Epidermal melanocyte (primary cell): ENCODE data around the gene ZNF469.
A peak's percentile ranks its signal among the peaks of the same experiment; 100 is the strongest.

Experiments used
- DNase-seq: peaks from one replicate; pipeline ENCODE4 v3.0.0; 2011; ENCODE audit warnings: low spot score; ENCODE audit not compliant: insufficient read length

The ZNF469 gene

DNA sequence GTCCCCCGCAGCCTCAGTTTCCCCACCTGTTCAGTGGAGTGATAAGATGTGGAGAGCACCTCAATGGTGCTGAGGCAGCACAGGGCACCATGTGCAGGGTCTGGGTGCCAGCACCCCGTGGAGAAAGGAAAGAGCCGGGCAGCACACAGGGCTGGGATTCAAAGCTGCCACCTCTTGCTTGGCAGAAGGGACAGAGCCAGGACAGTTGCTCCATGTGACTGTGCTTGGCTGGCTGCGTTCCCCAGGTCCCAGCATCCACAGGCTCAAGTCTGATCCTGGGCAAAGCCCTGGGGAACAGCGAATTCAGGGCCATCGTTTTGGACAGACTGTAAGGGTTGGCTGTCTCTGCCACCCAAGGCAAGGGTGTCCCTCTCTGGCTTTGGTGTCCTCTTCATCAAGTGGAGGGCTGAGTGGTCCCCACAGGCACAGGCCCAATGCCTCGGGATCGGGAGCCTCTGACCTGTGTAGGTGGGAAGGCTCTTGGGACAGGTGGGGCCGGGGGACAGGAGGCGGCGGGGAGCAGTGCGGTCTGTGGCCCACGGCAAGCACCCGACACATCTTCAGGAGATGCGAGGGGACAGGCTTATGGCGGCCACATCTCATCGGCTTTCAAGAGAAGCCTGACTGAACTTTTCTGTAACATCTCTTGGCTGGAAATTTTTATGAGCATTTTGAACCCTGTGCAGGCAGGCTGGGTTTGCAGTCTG, 8.5 kb downstream of the ZNF469 start:
- no peak for DNase-seq

DNA sequence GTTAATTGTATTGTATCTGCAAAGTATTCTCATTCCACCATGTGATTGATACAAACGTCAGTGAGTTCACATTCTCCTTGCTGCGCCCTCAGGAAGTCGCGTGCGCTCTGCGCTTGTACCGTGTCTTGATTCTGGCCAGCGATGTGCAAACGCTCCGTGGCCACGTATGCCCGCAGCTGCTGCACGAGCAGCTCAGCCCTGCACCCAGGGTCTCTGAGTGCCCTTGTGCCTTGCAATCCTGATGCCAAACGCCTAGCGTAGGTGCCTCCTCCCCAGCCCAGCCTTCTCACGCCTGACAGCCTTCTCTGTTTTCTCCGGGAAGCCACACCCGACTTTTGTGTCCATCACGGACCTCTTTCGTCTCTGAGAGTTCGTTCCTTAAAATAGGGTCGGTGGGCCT, 9.4 kb downstream of the ZNF469 start:
- no peak for DNase-seq

DNA sequence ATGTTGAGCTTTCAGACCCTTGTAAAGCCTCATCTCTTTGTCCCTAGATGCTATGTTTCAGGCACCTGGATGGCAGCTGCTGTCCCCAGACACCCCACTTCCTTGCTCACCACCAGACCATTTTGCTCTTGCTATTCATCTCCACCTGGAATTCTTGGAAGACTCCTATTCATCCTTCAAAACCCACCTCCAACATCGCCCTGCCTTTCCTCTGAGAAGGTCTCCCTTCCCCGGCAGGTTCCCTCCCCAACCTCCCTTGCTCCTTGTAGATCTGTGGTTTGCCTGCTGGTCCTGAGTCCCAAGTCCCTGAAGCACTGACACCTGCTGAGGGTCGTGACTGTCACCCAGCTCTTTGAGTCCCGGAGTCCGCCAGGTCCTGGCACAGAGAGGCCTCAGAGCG, 9.9 kb downstream of the ZNF469 start:
- no peak for DNase-seq

DNA sequence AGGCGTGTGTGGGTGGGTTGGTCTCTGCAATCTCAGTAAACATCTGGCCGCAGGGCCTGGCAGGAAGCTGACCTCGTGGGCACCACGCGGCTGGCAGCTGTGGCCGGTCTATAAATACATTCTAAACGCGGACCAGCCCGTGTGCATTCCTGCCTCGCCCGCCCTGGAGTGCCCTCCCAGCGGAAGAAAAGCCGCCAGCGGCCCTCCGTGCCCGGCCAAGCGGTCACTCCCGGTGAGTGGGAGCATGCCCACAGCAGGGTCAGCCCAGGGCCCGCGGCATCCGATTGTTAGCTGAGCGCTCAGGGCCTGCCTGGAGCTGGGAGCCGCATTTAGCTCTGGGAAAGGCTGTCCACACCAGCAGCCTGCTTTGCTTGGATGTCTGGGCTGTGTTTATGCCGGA, 10.3 kb downstream of the ZNF469 start:
- DNase-seq, result peak; percentile 81

DNA sequence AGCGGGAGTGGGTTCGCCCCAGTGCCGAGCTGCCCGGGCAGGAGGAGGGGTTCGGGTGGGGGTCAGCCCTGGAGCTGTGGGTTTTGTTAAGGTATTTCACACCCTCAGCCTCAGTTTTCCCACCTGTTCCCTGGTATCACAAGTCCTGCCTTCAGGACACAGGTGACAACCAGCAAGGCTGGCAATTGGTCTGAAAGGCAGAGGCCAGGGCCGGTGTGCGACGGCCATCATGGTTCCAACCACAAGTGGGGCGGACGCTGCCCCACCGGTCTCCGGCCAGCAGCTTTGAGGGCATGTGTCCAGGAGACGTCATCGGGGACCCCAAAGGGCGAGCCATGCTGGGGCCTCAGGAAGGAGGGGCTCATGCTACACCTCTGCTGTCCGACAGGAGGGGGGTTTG, 10.8 kb downstream of the ZNF469 start:
- no peak for DNase-seq

DNA sequence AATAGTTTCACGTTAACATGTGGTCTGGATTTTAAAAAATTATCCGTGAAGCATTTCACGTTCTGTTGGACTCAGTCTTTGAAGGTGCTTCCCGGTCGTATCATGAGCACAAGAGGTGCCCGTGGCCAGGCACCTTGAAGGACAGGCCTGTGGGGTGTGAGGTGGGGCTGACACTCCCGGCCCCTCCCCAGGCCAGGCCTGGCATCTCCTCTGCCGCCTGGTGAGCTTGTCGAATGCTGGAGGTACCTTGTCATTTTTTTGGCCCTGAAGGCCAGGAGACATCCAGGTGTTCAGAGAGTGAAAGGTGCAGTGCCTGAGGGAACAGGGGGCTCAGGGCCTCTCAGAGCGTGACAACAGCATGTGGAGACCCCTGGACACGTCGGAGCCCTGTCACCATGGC, 11.7 kb downstream of the ZNF469 start:
- DNase-seq, result no peak

DNA sequence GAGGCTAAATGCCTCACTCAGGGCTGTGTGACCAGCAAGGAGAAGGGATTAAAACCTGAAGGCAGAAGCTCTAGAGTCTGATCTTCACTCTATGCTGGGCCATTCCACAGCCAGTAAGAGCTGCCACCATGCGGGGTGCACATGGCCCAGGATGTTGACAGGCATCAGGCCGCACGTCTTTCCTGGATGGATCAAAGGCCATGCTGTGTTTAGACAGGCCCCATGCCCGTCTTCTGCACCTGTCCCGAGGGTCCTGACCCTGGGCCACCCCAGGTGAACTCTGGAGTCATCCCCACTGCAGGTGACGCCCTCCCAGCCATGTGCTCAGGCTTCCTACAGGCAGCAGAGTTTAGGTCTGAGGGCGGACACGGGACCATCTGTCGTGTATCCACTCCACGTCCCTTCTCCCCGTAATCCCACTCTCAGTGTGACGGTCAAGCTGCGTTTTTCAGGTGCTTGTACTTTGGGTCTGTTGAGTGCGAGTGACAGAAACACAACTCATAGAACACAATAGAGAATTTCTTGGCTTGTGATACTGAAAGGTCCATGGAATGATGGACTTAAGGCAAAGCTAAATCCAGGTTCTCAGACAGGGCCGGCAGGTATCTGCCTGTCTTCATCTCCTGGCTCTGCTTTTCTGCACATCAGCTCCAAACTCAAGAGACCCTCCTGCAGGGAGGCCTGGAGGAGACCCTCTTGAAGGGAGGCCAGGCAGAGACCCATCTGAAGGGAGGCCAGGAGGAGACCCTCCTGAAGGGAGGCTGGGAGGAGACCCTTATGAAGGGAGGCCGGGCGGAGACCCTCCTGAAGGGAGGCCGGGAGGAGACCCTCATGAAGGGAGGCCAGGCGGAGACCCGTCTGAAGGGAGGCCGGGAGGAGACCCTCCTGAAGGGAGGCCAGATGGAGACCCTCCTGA, 13.2 kb downstream of the ZNF469 start:
- DNase-seq, result no peak

DNA sequence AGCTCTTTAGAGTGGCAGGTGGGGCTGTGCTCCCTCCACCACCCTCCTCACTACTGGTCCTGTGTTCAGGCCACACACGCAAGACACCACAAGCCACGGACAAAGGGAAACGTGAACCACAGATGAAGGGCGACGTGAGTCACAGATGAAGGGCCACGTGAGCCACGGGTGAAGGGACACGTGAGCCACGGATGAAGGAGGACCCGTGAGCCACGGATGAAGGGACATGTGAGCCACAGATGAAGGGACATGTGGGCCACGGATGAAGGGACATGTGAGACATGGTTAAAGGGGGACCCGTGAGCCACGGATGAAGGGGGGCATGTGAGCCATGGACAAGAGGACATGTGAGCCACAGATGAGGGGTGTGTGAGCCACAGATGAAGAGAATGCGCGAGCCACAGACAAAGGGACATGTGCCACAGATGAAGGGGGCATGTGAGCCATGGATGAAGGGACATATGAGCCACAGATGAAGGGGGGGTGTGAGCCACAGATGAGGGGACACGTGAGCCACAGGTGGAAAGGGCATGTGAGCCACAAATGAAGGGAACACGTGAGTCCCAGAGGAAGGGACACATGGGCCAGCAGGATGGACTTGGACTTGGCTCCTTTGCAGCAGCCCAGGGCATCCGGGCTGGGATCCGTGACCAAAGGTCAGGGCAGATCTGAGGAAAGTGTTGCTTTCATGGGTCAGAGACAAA, 15.6 kb downstream of the ZNF469 start:
- DNase-seq, result no peak

DNA sequence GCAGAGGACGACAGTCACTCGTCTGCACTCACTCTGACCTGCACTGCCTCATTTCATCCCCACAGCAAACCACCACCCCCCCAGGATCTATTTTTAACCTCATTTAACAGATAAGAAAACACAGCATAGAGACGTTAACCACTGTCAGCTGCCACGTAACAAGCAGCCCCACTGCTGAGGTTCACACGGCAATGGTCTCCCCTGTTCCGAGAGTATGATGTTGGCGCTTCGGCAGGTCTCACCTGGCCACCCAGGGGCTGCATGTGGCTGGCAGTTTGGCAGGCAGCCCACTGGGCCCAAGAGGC, 16.1 kb downstream of the ZNF469 start:
- DNase-seq, result no peak

DNA sequence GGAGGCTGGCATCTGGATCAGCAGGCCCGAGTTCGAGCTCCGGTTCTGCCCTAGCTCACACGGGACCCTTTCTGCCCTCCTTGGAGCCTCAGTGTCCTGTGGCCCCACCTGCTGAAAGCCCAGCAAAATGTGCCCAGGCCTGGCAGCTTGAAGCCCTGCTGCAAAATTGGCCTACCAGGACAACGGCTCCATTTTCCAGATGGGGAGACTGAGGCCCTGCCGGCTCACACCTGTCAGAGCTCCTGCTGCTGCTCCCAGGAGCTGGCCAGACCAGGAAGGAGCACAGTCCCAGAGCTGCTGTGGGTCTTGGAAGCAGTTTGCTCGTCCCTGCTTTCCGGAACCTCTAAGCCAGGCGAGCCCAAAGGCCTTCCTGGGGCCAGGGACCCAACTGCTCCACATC, 17.4 kb downstream of the ZNF469 start:
- DNase-seq, result no peak

DNA sequence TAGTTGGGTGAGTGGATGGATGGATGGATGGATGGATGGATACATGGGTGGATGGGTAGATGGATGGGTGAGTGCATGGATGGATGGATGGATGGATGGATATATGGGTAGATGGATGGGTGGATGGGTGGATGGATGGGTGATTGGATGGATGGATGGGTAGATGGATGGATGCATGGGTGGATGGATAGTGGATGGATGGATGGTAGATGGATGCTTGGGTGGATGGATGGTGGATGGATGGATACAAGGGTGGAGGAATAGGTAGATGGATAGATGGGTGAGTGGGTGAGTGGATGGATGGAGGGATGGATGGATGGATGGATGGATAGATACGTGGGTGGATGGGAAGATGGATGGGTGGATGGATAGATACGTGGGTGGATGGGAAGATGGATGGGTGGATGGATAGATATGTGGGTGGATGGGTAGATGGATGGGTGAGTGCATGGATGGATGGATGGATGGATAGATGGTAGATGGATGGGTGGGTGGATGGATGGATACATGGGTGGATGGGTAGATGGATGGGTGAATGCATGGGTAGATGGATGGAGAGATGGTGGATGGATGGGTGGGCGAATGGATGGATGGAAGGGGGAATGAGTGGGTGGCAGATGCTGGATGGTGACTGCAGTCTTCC, 19.0 kb downstream of the ZNF469 start:
- DNase-seq, result no peak

DNA sequence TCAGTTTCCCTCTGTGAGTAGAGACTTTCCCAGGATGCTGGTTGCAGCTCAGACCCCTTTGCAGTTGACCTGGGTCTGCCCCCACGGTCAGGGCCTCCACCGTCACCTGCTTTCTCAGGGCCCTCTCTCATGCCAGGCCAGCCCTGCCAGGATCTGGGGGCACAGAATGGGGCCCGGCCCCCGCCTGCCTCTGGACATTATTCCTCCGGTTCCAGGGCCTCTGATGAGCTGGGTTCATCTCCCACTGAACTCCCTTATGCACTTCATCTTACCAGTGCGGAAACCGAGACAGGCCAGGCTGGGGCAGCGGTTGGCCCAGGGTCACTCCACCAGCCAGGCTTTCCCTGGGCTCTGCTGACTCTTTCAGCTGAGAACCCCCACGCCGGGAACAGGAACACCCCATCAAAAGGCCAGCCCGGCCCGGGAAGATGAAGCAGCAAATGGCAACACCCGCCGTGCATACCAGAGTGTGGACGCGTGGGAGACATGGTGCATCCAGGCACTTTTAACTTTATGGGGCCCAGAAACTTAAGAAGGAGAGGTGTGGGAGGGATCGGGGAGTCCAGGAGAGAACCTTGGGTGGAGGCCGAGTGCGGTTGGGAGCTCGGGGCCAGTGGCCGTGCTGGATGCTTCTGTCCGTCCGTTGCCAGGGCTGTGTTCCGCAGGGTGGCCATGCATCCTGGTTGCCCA, 19.9 kb downstream of the ZNF469 start:
- DNase-seq, result no peak

DNA sequence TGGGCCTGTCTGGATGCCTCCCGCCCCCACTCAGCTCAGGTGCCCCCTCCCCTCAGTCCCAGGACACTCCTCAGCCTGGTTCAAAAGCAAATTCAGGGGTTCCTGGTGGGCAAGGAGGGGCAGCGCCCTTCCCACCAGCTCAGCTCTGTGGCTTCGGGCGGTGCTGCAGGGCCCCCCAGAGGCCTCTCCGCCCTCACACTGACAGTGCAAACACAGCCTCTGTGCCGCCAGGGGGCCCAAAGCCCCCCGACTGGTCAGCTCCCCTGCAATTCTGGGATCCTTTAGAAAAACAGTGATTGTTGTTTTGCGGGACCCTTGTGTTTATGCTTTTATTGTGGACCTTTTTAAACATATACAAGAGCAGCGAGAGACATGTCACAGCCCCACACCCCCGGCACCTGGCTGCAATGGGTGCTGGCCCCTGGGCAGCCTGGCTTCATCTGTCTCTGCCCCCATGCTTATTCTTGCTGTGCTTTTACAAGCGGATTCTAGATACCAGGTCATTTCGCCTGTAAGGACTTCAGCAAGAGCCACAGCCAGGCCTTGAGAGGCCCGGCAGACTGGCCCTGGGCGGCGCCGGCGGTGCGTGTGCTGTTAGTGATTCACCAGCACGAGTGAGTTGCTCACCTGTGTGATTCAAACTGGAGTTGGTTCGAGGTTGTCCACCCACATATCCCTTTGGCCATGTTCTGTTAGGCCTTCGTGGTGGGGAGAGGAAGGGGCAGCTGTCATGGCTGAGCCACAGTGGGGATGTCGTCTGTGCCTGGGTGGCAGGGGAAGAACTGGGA, 21.2 kb downstream of the ZNF469 start:
- no peak for DNase-seq

DNA sequence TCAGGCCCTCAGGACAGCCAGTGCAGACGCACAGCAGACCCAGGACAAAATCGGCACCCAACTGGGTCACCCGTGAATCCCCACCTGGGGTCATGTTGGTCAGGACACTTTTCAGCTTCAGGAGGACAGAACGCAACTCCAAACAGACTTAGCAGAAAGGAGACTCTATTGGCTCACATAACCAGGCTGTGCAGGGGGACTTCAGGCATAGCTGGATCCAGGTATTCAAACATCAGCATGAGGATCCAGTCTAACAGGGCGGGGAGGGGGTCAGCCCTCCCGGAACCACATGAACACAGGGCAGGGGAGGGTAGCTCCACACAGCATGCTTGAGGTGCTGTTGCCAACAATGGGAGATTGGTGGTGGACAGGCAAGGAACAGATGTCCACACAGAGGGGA, 22.0 kb downstream of the ZNF469 start:
- no peak for DNase-seq

DNA sequence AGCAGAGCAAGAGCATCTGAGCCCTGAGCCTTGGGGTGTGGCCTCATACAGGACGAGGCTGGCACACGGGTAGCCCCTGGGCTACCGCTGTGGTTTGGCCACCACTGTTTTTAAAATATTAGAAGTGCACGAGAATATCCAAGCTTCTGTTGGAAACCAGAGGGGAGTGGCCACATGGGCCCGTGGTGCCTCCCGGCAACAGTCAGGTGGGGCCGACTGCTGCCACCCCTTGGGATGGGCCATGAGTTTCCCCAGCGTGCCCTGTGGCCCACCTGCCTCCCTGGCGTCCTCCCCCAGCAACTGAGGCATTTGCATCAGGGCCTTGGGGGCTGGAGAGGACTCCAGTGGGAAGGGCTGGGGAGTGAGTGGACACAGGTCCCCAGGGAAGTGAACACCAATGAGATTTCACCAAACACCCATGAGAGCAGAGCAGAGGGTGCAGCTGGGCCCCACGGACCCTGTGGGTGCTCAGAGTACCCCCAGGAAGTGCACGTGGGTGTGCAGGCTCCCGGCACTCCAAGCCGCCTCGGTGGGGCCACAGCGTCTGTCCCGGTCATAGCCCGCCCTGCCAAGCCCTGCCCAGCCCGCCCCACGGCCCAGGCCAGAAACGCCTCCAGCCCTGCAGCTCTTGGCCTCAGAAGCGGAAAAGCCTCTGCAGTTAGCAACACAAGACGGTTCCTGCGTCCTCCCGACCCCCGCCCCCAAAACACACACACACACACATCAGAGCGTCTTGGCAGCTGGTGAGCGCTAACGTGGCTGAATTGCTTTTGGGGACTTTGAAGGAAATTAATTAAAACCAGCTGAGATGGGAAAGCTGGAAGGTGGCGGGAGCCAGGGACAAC, 22.7 kb downstream of the ZNF469 start:
- DNase-seq, result no peak

DNA sequence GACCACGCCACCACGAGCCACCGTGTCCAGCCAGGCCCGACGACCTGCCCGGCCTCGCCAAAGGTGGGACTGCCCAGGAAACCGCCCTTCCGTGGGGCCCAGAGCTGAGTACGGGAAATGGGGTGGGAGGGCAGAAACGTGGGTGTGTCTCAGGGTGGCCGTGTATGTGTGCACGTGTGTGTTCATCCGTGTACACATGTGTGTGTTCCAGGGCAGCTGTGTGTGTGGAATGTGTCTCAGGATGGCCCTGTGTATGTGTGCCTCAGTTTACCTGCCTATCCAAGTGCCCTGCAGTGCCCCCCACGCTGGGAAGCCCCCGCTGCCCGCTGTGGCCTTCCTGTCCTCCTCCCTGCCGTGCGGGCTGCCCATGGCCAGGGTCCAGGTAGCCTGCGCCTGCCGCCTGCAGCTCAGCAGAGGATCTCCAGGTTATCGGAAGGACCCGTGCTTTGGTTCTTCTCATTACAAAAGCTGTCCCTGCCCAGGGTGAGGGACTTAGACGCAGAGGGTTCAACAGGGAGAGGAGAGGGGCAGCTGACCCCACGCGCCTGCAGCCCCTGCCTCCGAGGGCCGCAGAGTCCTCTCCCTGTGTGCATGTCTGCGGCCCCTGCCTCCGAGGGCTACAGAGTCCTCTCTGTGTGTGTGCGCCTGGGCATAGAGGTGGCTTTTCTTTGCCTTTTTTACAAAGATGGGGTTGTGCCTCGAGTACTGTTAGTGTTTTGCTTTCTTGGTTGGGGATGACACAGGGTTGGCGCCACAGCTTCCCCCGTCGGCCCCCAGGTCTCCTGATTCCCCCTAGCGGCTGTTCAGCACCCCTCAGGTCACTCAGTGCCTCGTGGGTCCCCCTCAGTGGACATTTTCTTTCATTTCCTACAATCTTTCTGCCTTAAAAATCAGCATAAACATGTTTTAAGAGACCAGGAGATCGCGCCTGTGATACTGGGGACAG, 23.6 kb downstream of the ZNF469 start:
- no peak for DNase-seq

DNA sequence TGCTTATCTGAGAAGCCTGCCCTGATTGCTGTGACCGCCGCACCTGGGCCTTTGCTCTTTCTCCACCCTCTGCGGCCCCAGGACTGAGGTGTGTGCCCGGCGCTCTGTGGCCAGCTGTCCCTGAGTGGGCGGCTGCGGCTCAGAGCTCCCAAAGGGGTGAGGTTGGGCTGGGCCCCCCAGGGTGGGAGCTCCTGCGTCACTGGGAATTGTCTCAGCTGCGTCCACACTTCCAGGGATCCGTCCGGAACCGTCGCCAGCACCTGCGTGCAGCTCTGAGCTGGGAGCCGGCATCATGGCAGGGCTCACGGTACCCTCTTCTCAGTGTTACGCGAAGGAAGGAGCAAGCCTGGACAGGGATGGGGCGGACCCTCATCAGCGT, 24.3 kb downstream of the ZNF469 start:
- no peak for DNase-seq

DNA sequence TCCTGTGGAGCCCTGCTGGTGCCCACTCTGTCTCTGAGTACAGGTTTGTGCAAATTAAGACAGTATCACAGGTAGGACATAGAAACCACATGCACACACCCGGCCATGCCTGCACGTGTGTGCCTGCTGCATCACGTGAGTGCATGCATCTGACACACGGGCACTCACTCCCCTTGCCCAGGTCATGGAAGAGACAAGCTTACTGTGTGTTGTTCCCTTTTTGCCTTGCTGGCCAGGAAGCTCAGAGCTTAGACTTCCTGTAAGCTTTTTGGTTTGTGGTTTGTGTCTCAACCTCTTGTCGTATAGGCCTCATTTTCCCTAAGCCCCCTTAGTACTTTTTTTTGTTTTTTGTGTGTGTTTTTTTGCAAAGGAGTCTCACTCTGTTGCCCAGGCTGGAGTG, 25.0 kb downstream of the ZNF469 start:
- DNase-seq, result no peak
